Mesodermal cell (in vitro differentiated cells): ENCODE measurements around the gene TKT.

Experiments
- H3K27ac ChIP-seq: 2 replicates; pipeline ENCODE4 v1.7.0; 2013; ENCODE audit warnings: mild to moderate bottlenecking, low read depth, low read length, moderate library complexity; ENCODE audit not compliant: severe bottlenecking
- H3K36me3 ChIP-seq: 2 replicates; pipeline ENCODE4 v1.7.1; 2013; ENCODE audit warnings: mild to moderate bottlenecking, low read length, moderate library complexity; ENCODE audit not compliant: control insufficient read depth, insufficient read depth
- H3K4me1 ChIP-seq: one replicate; pipeline ENCODE4 v1.7.1; 2013; ENCODE audit warnings: mild to moderate bottlenecking, low read length; ENCODE audit not compliant: insufficient read depth, control insufficient read depth, poor library complexity, severe bottlenecking
- H3K4me3 ChIP-seq: 2 replicates; pipeline ENCODE4 v1.7.0; 2013; ENCODE audit warnings: low read length, control low read depth, mild to moderate bottlenecking; ENCODE audit not compliant: insufficient read depth, poor library complexity, severe bottlenecking; ENCODE audit errors: extremely low read depth
- H3K9me3 ChIP-seq: 2 replicates; pipeline ENCODE4 v1.7.1; 2013; ENCODE audit warnings: mild to moderate bottlenecking, low read length, moderate library complexity; ENCODE audit not compliant: control insufficient read depth
- WGBS, 2 experiments: methylation state at CpG; one replicate each; pipeline ENCODE4 v1.1.5; 2013; ENCODE audit warnings: missing lambda C conversion rate in 2 of 2; ENCODE audit not compliant: insufficient coverage in 2 of 2; 5-methylcytosine and 5-hydroxymethylcytosine counted together

The TKT gene

GRCh38 chr3:53230789-53231188 is 25.0 kb downstream of the TKT start:
- no peaks in the 10 kb centered on the region for H3K4me1 ChIP-seq
- H3K36me3 ChIP-seq, result peaks cover 99% of the 10 kb centered on the region
- 100% methylated on average over 3 to 4 of the region's 5 CpGs for WGBS, 2 experiments
- no peak overlapping the region for H3K4me3 ChIP-seq
- H3K9me3 ChIP-seq, result no peaks in the 10 kb centered on the region
- no peak overlapping the region for H3K27ac ChIP-seq

DNA sequence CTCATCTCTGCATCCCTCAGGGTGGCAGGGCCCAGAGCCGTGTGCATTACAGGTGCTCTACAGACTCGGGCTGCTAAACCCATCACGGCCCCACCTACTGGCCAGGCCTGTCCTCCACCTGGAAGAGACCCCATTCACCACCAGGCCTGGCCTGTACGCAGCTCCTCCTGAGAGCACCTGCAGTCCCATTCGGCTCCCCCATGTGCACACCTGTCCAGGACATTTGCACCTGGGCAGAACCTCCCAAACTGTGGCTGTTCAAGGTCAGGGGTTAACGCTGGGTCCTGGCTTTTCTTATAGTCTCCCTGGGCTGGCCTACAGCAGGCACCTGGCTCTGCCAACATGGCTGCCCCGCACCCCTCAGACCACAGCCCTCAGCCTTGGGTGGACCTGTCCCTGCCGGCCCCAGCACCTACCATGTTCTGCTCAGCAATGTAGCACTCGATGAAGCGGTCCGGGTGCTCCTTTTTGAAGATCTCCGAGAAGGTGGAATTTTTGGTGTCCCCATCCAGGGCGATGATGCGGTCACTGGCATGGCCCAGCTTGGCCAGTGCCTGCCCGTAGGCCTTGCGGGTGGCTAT is 25.7 kb downstream of the TKT start:
- H3K36me3 ChIP-seq, result peaks cover 99% of the 10 kb centered on the region
- H3K4me1 ChIP-seq, result no peaks in the 10 kb centered on the region
- H3K27ac ChIP-seq, result no peak overlapping the region
- no peak overlapping the region for H3K4me3 ChIP-seq
- 96 to 97% methylated on average over 14 to 16 of the region's 16 CpGs for WGBS, 2 experiments
- H3K9me3 ChIP-seq, result no peaks in the 10 kb centered on the region

DNA sequence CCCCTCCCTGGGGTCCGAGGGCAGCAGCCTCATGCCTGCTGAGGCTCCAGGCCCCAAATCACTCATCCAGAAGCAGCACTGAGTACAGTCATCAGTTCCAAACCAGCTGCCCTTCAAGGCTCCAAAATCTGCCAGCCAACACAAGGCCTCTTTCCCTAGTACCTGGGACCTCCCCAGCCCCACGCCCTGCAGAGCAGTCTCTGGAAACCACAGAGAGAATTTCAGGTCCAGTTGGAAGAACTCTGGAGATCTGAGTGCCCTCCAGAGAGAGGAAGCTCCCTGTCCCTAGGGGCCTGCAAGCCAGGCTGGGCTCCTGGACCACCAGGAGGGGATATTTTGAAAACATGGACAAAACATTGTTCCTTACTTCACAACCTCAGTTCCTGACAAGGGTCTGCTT is 26.2 kb downstream of the TKT start:
- peaks cover 100% of the 10 kb centered on the region for H3K36me3 ChIP-seq
- H3K4me1 ChIP-seq, result no peaks in the 10 kb centered on the region
- H3K27ac ChIP-seq, result no peak overlapping the region
- H3K9me3 ChIP-seq, result no peaks in the 10 kb centered on the region
- H3K4me3 ChIP-seq, result no peak overlapping the region
- 87 to 91% methylated on average over 2 of the region's 2 CpGs for WGBS, 2 experiments

DNA sequence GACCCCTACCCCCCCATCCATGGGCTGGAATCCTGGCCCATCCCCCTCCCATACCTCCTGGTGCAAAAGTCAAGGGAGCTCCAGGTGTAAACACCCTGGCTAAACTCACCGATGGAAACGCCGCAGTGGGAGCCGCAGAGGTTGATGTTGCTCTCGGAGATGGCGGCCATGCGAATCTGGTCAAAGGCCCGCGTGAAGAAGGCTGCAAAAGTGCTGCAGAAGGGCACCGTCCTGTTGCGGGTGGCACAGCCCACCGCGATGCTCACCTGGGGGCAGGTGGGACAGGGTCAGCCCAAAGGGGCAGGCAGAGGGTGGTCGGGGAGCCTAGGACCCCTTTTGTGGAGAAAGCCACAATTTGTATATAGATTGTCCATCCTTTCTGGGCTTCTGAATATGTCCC is 26.7 kb downstream of the TKT start:
- Histone ChIP-seq H3K27ac (no peak overlapping the region), H3K36me3 (peaks cover 100% of the 10 kb centered on the region), H3K9me3 (no peaks in the 10 kb centered on the region), H3K4me1 (no peaks in the 10 kb centered on the region), H3K4me3 (no peak overlapping the region)
- 99% methylated on average over 12 to 14 of the region's 14 CpGs for WGBS, 2 experiments

- H3K9me3 ChIP-seq, result no peaks in the 10 kb centered on the region
- peaks cover 100% of the 10 kb centered on the region for H3K36me3 ChIP-seq
- WGBS, 2 experiments, result 97 to 99% methylated on average over 20 to 21 of the region's 24 CpGs
- no peaks in the 10 kb centered on the region for H3K4me1 ChIP-seq
- H3K4me3 ChIP-seq, result no peak overlapping the region
- H3K27ac ChIP-seq, result no peak overlapping the region
These were observed 27.6 kb downstream of the TKT start for GRCh38 chr3:53227993-53228885.

DNA sequence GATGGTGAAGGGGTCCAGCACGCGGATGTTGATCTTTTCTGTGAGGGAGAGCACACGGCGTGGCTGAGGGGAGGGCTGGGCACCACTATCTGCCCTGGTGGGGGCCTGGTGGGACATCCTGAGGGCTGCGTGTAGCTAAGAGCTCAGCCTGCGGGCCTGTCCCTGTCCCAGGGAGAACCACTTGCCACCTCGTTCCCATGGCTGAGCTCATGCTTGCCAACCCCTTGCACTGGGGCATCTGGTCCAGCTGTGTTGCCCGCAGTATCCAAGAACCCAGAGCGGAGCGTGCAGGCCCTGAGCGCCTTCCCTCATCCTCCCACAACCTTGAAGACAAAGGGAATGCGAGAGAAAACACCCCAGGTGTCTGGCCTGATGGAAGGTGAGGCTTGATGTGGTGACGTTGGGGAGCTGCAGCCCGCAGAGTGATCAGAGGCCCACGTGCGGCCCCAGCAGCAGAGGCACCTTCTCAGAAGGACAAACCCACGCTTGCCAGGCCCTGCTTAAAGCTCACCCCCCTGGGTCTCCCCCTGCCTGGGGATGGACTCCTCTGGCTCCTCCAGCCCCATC is 28.9 kb downstream of the TKT start:
- 95 to 96% methylated on average over 10 of the region's 17 CpGs for WGBS, 2 experiments
- Histone ChIP-seq H3K4me1 (no peaks in the 10 kb centered on the region), H3K36me3 (peaks cover 94% of the 10 kb centered on the region), H3K9me3 (no peaks in the 10 kb centered on the region), H3K27ac (no peak overlapping the region), H3K4me3 (no peak overlapping the region)

GRCh38 chr3:53226142-53226840 is 29.5 kb downstream of the TKT start:
- WGBS, 2 experiments, result 84 to 85% methylated on average over 10 to 12 of the region's 12 CpGs
- no peak overlapping the region for H3K27ac ChIP-seq
- H3K4me1 ChIP-seq, result no peaks in the 10 kb centered on the region
- no peak overlapping the region for H3K4me3 ChIP-seq
- peaks cover 88% of the 10 kb centered on the region for H3K36me3 ChIP-seq
- H3K9me3 ChIP-seq, result no peaks in the 10 kb centered on the region

- 98 to 100% methylated on average over 5 to 6 of the region's 7 CpGs for WGBS, 2 experiments
- no peaks in the 10 kb centered on the region for H3K4me1 ChIP-seq
- no peaks in the 10 kb centered on the region for H3K9me3 ChIP-seq
- no peak overlapping the region for H3K27ac ChIP-seq
- H3K4me3 ChIP-seq, result no peak overlapping the region
- peaks cover 81% of the 10 kb centered on the region for H3K36me3 ChIP-seq
These were observed 30.2 kb downstream of the TKT start for GRCh38 chr3:53225651-53226050.

- Histone ChIP-seq H3K36me3 (peaks cover 77% of the 10 kb centered on the region), H3K4me1 (no peaks in the 10 kb centered on the region), H3K4me3 (no peak overlapping the region), H3K9me3 (no peaks in the 10 kb centered on the region), H3K27ac (no peak overlapping the region)
- WGBS, 2 experiments, result 97 to 100% methylated on average over 3 to 4 of the region's 6 CpGs
These were observed 30.6 kb downstream of the TKT start for GRCh38 chr3:53225181-53225580.

DNA sequence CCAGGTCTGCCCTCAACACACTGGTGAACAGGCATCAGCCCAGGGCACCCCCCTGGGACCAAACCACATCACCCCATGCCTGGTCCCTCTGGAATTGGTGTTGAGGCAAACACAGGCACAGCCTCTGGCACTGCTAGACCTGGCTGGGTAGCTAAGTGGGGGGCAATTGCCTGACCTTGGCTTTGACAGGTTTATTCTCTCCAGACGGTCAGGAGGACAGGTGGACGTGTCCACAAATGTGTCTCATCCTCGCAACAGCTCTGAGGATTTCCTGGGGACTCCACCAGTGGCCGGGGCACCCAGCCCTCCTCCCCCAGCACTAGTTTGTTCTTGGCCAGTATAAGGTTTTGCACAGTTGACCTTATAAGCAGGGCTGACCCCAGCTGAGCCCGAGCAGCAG is 31.3 kb downstream of the TKT start:
- no peak overlapping the region for H3K27ac ChIP-seq
- WGBS, 2 experiments, result 89 to 93% methylated on average over 3 to 5 of the region's 5 CpGs
- no peak overlapping the region for H3K4me3 ChIP-seq
- H3K9me3 ChIP-seq, result no peaks in the 10 kb centered on the region
- peaks cover 70% of the 10 kb centered on the region for H3K36me3 ChIP-seq
- no peaks in the 10 kb centered on the region for H3K4me1 ChIP-seq
